Measurements from ENCODE around the gene TAAR2.

TAAR2 gene

DNA sequence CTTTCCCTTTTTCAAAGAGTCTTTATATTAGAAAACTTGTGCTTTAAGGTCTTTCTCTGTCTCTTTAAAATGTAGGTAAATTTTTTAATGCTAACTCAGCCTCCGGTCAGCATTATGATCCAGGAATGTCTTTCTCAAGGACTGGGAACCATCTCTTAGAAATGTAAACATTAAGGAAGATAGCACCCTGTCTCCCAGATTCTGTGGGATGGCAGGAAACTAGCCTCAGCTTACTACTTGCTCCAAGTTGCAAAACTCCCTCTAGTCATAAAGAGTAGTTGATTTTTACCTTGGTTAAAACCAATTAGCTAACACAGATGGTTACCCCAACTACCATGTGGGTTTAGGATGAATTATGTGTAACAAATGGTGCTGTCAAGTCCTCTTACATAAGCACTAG, 39.6 kb upstream of the TAAR2 start:
- no peak for DNase-seq (ENCODE audit: low read depth, low spot score)
- in situ Hi-C loops (cut with HindIII; ENCODE audit: low sequenced_read_pairs), result no loop called here
- TF ChIP-seq, protein P1, sequence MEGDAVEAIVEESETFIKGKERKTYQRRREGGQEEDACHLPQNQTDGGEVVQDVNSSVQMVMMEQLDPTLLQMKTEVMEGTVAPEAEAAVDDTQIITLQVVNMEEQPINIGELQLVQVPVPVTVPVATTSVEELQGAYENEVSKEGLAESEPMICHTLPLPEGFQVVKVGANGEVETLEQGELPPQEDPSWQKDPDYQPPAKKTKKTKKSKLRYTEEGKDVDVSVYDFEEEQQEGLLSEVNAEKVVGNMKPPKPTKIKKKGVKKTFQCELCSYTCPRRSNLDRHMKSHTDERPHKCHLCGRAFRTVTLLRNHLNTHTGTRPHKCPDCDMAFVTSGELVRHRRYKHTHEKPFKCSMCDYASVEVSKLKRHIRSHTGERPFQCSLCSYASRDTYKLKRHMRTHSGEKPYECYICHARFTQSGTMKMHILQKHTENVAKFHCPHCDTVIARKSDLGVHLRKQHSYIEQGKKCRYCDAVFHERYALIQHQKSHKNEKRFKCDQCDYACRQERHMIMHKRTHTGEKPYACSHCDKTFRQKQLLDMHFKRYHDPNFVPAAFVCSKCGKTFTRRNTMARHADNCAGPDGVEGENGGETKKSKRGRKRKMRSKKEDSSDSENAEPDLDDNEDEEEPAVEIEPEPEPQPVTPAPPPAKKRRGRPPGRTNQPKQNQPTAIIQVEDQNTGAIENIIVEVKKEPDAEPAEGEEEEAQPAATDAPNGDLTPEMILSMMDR (IDR thresholded peaks at IDR 0.05; ENCODE audit: low read depth, low read length), result no peak
- H3K4me3 ChIP-seq (ENCODE audit: low read depth, low read length), result no peak overlapping the region

DNA sequence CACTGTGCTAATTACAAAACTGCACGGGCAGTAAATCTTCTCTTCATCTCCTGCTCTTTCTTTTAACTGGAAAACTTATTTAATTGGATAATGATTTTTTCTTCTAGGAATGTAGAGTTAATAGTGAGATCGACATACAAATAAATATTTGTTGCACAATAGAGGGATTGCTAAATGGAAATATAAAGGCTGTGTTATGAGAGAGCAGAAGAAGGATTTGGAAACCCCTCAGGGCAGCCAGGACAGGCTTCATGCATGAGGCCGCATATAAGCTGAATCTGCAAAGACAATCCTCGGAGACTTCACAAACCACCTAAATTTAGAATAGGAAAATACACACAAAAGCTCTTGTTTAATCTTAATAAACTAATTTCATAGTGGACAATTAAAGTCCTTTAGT, 37.8 kb upstream of the TAAR2 start:
- no peak overlapping the region for H3K4me3 ChIP-seq (ENCODE audit: low read depth, low read length)
- in situ Hi-C loops (cut with HindIII; ENCODE audit: low sequenced_read_pairs), result no loop called here
- TF ChIP-seq, protein P1 (IDR thresholded peaks at IDR 0.05; ENCODE audit: low read depth, low read length), result no peak
- no peak for DNase-seq (ENCODE audit: low read depth, low spot score)

DNA sequence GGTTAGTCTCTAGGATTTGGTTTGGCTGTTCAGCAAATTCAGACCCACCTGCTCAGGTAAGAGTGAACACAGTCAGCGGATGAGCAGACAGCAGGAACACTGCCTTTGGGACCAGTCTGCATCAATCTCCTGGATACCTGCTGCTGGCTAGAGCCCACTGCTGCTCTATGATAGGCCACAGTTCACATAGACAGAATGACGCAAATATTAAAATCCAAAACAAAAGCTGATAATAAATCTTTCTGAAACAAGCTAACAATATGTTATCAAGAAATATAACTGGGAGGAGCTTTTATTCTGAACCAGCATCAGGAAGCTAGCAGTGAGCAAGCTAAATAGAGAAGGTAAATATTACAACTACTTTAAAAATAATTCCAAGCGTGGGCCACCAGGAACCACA, 35.0 kb upstream of the TAAR2 start, which contains the start of gene TAAR1:
Gene TAAR1, minus strand, starts transcription at position 101 of the 400 bp plus-strand sequence. CDS start 13,179 bp downstream, outside the sequence.
- TF ChIP-seq, protein P1 (IDR thresholded peaks at IDR 0.05; ENCODE audit: low read depth, low read length), result no peak
- no peak within 1 kb of the TSS for H3K4me3 ChIP-seq (ENCODE audit: low read depth, low read length)
- DNase-seq (ENCODE audit: low read depth, low spot score), result no peak
- in situ Hi-C loops (cut with HindIII; ENCODE audit: low sequenced_read_pairs), result no loop called here

DNA sequence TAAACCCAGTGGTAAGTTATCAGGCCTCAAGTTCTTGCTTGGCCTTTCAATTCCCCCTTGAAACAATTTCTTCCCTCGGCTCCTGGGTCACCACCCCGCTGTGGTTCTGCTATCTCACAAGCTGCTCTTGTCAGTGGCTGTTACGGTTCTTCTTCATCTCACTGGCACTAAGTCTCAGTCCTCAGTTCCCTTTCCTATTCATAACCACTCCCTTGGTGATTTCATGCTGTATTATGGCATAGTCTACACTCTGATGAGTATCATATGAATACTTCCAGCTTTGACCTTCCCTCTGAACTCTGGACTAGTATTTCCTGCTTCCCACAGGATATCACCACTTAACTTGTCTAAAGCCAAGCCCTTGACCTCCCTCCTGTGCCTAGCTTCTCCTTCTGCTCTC, 27.0 kb upstream of the TAAR2 start:
- TF ChIP-seq, protein P1 (IDR thresholded peaks at IDR 0.05; ENCODE audit: low read depth, low read length), result no peak
- no peak overlapping the region for H3K4me3 ChIP-seq (ENCODE audit: low read depth, low read length)
- DNase-seq (ENCODE audit: low read depth, low spot score), result no peak
- in situ Hi-C loops (cut with HindIII; ENCODE audit: low sequenced_read_pairs), result no loop called here

DNA sequence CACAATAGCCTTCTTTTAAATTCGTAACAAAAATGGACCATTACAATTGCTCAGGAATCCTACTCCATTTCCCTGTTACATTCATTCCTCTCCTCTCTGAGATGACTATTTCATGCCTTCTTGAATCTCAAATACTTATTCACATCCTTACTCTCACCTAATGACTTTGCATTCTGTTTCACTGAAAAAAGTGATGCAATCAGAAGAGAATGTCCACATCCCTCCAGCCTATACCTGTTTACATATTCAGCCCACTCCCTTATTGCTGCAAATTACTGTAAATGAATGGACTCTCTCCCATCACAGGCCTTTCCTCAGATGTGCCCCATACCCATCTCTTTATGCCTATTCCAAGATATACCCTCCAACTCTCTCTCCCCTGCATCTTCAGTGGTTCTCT, 26.4 kb upstream of the TAAR2 start:
- no peak overlapping the region for H3K4me3 ChIP-seq (ENCODE audit: low read depth, low read length)
- DNase-seq (ENCODE audit: low read depth, low spot score), result no peak
- TF ChIP-seq, protein P1 (IDR thresholded peaks at IDR 0.05; ENCODE audit: low read depth, low read length), result no peak
- in situ Hi-C loops (cut with HindIII; ENCODE audit: low sequenced_read_pairs), result no loop called here

DNA sequence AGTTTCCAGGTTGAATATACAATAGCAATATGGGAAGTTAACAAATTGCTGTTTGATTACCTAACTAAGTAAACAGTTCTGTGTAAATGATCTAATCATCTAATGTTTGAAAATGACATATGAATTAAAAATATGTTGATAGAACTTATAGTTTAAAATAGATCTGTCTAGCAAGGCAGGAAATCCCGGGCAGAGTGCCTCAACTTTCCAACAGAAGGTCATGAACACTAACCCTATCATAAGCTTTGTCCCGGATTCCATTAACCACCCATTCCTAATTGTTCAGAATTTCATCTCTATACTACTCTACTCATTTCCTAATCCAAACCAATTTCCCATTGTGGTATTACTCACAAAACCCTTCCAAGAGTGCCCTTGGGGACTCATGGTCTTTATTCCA, 24.8 kb upstream of the TAAR2 start:
- H3K4me3 ChIP-seq (ENCODE audit: low read depth, low read length), result no peak overlapping the region
- TF ChIP-seq, protein P1 (IDR thresholded peaks at IDR 0.05; ENCODE audit: low read depth, low read length), result no peak
- no peak for DNase-seq (ENCODE audit: low read depth, low spot score)
- in situ Hi-C loops (cut with HindIII; ENCODE audit: low sequenced_read_pairs), result no loop called here

DNA sequence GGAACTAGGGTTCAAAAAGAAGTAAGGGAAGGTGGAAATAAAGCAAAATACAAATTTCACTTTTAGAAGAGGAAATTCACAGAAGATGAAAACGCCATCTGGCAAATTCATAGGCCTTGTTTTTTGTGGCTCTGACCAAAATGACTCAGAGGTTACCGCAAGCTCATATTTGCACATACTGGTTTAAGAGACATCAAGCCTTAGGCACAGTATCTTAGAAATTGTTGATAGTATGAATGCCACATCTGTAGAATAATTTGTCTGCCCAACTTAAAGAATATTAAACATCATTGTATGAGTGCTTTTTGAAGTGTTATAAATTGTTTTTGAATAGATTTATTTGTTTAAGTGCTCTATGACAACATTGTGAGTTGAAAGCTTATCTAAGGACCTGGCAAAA, 24.3 kb upstream of the TAAR2 start:
- no peak overlapping the region for H3K4me3 ChIP-seq (ENCODE audit: low read depth, low read length)
- peak; percentile 77 for DNase-seq (ENCODE audit: low read depth, low spot score)
- TF ChIP-seq, protein P1 (IDR thresholded peaks at IDR 0.05; ENCODE audit: low read depth, low read length), result no peak
- in situ Hi-C loops (cut with HindIII; ENCODE audit: low sequenced_read_pairs), result no loop called here
